ENCODE measurements around the gene TRA2B.
"Not testable (repeated sequence)": the region's sequence is repeated elsewhere in the genome, so short reads cannot be mapped to it uniquely, and the experiment has no call there.

TRA2B gene

DNA sequence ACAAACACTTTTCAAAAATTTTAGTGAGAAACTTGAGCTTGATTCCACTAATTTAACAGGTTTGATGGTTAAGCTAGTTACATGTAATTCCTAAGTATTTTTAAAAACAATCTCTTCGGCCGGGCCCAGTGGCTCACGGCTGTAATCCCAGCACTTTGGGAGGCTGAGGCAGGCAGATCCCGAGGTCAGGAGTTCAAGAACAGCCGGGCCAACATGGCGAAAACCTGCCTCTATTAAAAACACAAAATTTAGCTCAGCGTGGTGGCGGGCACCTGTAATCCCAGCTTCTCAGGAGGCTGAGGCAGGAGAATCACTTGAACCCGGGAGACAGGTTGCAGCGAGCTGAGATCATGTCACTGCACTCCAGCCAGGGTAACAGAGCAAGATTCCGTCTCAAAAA lies 25.3 kb downstream of the TRA2B start:
- TF ChIP-seq, protein P1, sequence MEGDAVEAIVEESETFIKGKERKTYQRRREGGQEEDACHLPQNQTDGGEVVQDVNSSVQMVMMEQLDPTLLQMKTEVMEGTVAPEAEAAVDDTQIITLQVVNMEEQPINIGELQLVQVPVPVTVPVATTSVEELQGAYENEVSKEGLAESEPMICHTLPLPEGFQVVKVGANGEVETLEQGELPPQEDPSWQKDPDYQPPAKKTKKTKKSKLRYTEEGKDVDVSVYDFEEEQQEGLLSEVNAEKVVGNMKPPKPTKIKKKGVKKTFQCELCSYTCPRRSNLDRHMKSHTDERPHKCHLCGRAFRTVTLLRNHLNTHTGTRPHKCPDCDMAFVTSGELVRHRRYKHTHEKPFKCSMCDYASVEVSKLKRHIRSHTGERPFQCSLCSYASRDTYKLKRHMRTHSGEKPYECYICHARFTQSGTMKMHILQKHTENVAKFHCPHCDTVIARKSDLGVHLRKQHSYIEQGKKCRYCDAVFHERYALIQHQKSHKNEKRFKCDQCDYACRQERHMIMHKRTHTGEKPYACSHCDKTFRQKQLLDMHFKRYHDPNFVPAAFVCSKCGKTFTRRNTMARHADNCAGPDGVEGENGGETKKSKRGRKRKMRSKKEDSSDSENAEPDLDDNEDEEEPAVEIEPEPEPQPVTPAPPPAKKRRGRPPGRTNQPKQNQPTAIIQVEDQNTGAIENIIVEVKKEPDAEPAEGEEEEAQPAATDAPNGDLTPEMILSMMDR (IDR thresholded peaks at IDR 0.05; ENCODE audit: extremely low read depth, insufficient read depth, missing control alignments): no peak
- in situ Hi-C loops (cut with MboI; ENCODE audit: low pct_unique_long_range_greater_than_20kb, low sequenced_read_pairs, unreplicated experiment): no loop called here
- no peak for DNase-seq (ENCODE audit: low spot score)

DNA sequence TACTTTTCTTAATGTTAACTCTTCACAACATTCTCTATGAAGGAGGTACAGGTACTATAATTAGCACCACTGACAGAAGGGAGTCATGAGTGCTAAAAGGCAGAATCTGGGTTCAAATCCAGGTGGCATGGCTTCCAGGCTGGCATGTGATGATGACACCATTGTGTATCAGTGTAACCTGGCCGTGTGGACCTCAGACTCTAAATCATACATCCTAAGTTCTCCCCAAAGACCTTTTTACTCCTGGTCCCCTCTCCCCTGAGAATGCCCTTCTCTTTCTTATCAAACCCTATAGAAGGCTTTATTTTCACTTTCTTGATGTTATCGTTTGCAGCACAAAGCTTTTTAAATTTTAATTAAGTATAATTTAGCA lies 26.8 kb downstream of the TRA2B start:
- DNase-seq (ENCODE audit: low spot score); in situ Hi-C loops (cut with MboI; ENCODE audit: low pct_unique_long_range_greater_than_20kb, low sequenced_read_pairs, unreplicated experiment): not testable (repeated sequence)

DNA sequence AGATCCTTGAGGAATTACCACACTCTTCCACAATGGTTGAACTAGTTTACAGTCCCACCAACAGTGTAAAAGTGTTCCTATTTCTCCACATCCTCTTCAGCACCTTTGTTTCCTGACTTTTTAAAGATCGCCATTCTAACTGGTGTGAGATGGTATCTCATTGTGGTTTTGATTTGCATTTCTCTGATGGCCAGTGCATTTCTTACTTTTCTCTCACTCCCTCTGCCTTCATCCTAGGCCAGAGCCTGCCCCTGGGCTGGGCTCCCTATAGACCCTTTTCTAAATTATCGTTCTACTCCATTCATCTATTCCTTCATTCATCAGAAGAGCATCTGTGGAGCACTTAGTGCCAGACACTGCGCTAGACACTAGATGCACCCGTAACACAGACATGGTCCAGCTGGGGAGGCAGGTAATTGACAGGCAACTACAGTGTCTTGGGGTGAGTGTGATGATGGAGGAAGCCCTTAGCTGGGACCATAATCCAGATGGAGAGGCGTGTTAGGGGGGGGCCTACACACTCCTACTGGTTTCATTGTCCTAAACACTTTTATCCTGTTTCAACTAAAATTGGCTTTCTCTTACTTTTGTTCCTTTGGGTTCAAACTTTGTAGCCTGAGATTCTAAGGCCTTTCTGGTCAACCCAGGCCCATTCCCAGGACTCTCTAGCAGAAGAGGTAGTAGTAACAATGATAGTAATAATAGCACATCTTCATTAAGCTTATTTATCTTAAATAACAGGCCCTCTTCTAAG lies 27.3 kb downstream of the TRA2B start:
- DNase-seq (ENCODE audit: low spot score); in situ Hi-C loops (cut with MboI; ENCODE audit: low pct_unique_long_range_greater_than_20kb, low sequenced_read_pairs, unreplicated experiment): not testable (repeated sequence)

DNA sequence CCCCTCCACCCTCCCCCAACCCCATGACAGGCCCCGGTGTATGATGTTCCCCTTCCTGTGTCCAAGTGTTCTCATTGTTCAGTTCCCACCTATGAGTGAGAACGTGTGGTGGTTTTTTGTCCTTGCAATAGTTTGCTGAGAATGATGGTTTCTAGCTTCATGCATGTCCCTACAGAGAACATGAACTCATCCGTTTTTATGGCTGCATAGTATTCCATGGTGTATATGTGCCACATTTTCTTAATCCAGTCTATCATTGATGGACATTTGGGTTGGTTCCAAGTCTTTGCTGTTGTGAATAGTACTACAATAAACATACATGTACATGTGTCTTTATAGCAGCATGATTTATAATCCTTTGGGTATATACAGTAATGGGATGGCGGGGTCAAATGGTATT lies 27.9 kb downstream of the TRA2B start:
- DNase-seq (ENCODE audit: low spot score); in situ Hi-C loops (cut with MboI; ENCODE audit: low pct_unique_long_range_greater_than_20kb, low sequenced_read_pairs, unreplicated experiment): not testable (repeated sequence)

DNA sequence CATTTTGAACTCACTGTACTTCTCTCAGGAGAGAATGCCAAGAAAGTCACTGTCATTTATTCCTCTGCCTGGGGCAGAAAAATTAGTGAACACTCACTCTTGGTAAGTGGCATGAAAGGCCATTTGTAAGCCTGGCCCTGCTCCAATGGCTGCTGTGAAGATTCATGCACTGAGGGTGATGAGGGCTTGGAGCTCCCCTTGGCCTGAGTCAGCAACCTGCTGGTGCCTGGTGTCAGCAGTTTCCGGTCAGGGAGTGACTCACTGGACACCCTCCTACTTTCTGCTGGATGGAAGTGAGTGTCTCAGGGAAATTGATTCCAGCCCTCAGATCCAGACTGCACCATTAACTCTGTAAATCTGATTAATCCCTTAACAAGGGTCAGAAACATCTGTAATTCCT lies 37.6 kb downstream of the TRA2B start:
- in situ Hi-C loops (cut with MboI; ENCODE audit: low pct_unique_long_range_greater_than_20kb, low sequenced_read_pairs, unreplicated experiment): no loop called here
- TF ChIP-seq, protein P1 (IDR thresholded peaks at IDR 0.05; ENCODE audit: extremely low read depth, insufficient read depth, missing control alignments): no peak
- DNase-seq (ENCODE audit: low spot score): no peak

DNA sequence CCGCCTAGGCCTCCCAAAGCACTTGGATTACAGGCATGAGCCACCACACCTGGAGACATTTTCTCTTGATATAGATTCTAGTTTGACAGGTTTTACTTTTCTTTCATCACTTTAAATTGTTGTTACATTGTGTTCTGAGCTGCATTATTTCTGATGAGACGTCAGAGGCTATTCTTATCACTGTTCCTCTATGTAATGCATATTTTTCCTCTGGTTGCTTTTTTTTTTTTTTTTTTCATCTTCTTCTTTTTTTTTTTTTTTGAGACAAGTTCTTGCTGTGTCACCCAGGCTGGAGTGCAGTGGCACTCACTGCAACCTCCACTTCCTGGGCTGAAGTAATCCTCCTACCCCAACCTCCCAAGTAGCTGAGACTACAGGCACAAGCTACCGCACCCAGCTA lies 41.2 kb downstream of the TRA2B start:
- TF ChIP-seq, protein P1 (IDR thresholded peaks at IDR 0.05; ENCODE audit: extremely low read depth, insufficient read depth, missing control alignments): no peak
- in situ Hi-C loops (cut with MboI; ENCODE audit: low pct_unique_long_range_greater_than_20kb, low sequenced_read_pairs, unreplicated experiment): no loop called here
- DNase-seq (ENCODE audit: low spot score): no peak

DNA sequence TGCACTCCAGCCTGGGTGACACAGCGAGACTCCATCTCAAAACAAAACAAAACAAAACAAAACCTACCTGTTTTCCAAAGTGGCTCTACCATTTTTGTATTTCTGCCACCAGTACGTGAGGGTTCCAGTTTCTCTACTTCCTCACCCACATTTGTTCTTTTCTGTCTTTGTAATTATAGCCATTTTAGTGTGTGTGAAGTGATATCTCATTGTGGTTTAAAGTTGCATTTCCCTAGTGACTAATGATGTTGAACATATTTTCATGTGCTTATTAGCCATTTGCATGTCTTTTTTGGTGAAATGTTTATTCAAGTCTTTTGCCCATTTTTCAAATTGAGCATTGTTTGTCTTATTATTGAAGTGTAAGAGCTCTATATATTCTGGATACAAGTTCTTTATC lies 50.7 kb downstream of the TRA2B start:
- DNase-seq (ENCODE audit: low spot score): no peak
- TF ChIP-seq, protein P1 (IDR thresholded peaks at IDR 0.05; ENCODE audit: extremely low read depth, insufficient read depth, missing control alignments): no peak
- in situ Hi-C loops (cut with MboI; ENCODE audit: low pct_unique_long_range_greater_than_20kb, low sequenced_read_pairs, unreplicated experiment): no loop called here

DNA sequence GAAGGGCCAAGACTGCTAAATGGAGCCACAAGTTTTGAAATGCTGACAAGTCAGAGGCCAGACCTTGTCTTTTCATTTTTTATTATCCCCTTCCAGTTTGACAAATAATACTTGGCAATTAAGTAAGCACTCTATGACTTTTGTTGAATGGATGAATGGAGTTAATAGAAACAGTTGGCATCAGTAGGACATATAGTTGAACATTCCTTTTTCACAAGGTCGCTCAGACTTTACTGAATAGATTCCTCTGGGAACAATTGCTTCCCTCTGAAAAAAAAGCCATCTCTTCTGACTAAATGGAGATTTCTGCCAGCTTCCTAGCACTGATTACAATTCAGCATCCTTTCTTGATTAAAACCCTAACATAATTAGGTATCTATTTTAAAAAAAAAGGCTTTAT lies 53.2 kb downstream of the TRA2B start:
- DNase-seq (ENCODE audit: low spot score): no peak
- TF ChIP-seq, protein P1 (IDR thresholded peaks at IDR 0.05; ENCODE audit: extremely low read depth, insufficient read depth, missing control alignments): no peak
- in situ Hi-C loops (cut with MboI; ENCODE audit: low pct_unique_long_range_greater_than_20kb, low sequenced_read_pairs, unreplicated experiment): no loop called here
